HUES64 (cell line): ENCODE data around the gene S1PR1.
"Not testable (repeated sequence)": the region's sequence is repeated elsewhere in the genome, so short reads cannot be mapped to it uniquely, and the experiment has no call there.

Experiments
- H3K27ac ChIP-seq: 2 replicates; pipeline ENCODE4 v1.7.0; 2013; ENCODE audit warnings: low read depth, low read length, inconsistent platforms
- H3K27me3 ChIP-seq: 2 replicates; pipeline ENCODE4 v1.6.1; 2013; ENCODE audit warnings: mild to moderate bottlenecking, low read length; ENCODE audit not compliant: insufficient read depth
- H3K36me3 ChIP-seq: 2 replicates; pipeline ENCODE4 v1.6.1; 2013; ENCODE audit warnings: mild to moderate bottlenecking, low read length; ENCODE audit not compliant: insufficient read depth
- H3K4me1 ChIP-seq: 2 replicates; pipeline ENCODE4 v1.6.1; 2013; ENCODE audit warnings: mild to moderate bottlenecking, low read length, moderate library complexity; ENCODE audit not compliant: insufficient read depth
- H3K4me3 ChIP-seq: 2 replicates; pipeline ENCODE4 v1.5.1; 2013; ENCODE audit warnings: mild to moderate bottlenecking, low read length, moderate library complexity
- H3K9ac ChIP-seq: 2 replicates; pipeline ENCODE4 v1.6.1; 2013; ENCODE audit warnings: mild to moderate bottlenecking, low read depth, low read length
- H3K9me3 ChIP-seq: 2 replicates; pipeline ENCODE4 v1.6.1; 2013; ENCODE audit warnings: low read depth, low read length; ENCODE audit not compliant: insufficient read depth
- WGBS: fragments of 150-250, 120-280 bp; methylation state at CpG from one replicate; pipeline ENCODE4 v1.1.7; 2013; ENCODE audit warnings: missing lambda C conversion rate; 5-methylcytosine and 5-hydroxymethylcytosine counted together

S1PR1 gene

GRCh38 chr1:101200513-101200912 lies 36.3 kb upstream of the S1PR1 start:
- Histone ChIP-seq H3K27ac (no peak overlapping the region), H3K27me3 (no peaks in the 10 kb centered on the region), H3K4me1 (no peaks in the 10 kb centered on the region), H3K4me3 (no peak overlapping the region), H3K36me3 (no peaks in the 10 kb centered on the region), H3K9ac (no peak overlapping the region), H3K9me3 (no peaks in the 10 kb centered on the region)
- WGBS = 65% methylated on average over 2 of the region's 2 CpGs

- no peaks in the 10 kb centered on the region for H3K4me1 ChIP-seq
- H3K36me3 ChIP-seq = no peaks in the 10 kb centered on the region
- no peak overlapping the region for H3K9ac ChIP-seq
- H3K9me3 ChIP-seq = no peaks in the 10 kb centered on the region
- WGBS = 92% methylated on average over 6 of the region's 6 CpGs
- H3K27ac ChIP-seq = no peak overlapping the region
- H3K27me3 ChIP-seq = no peaks in the 10 kb centered on the region
- no peak overlapping the region for H3K4me3 ChIP-seq
Measured at GRCh38 chr1:101203820-101204540, 32.8 kb upstream of the S1PR1 start.

GRCh38 chr1:101205457-101205856 lies 31.4 kb upstream of the S1PR1 start:
- Histone ChIP-seq H3K9ac (no peak overlapping the region), H3K36me3 (no peaks in the 10 kb centered on the region), H3K27ac (no peak overlapping the region), H3K27me3 (no peaks in the 10 kb centered on the region), H3K4me1 (no peaks in the 10 kb centered on the region), H3K4me3 (no peak overlapping the region), H3K9me3 (no peaks in the 10 kb centered on the region)

- H3K4me3 ChIP-seq, H3K27me3 ChIP-seq, H3K27ac ChIP-seq, H3K36me3 ChIP-seq, H3K4me1 ChIP-seq, H3K9me3 ChIP-seq, H3K9ac ChIP-seq: not testable (repeated sequence)
- WGBS = 96% methylated on average over 3 of the region's 4 CpGs
Measured at GRCh38 chr1:101206139-101206538, 30.7 kb upstream of the S1PR1 start.

GRCh38 chr1:101207271-101207670 lies 29.5 kb upstream of the S1PR1 start:
- WGBS = 98% methylated on average over 8 of the region's 9 CpGs
- not testable (repeated sequence) for H3K27me3 ChIP-seq, H3K36me3 ChIP-seq, H3K4me1 ChIP-seq, H3K9me3 ChIP-seq, H3K4me3 ChIP-seq, H3K9ac ChIP-seq, H3K27ac ChIP-seq

GRCh38 chr1:101207891-101208290 lies 28.9 kb upstream of the S1PR1 start:
- Histone ChIP-seq H3K9me3 (no peaks in the 10 kb centered on the region), H3K27me3 (no peaks in the 10 kb centered on the region), H3K4me1 (no peaks in the 10 kb centered on the region), H3K9ac (no peak overlapping the region), H3K4me3 (no peak overlapping the region), H3K36me3 (no peaks in the 10 kb centered on the region), H3K27ac (no peak overlapping the region)
- whole genome bisulfite sequencing = 95% methylated on average over 2 of the region's 2 CpGs

GRCh38 chr1:101215363-101216011 lies 21.3 kb upstream of the S1PR1 start:
- WGBS = 99% methylated on average over 6 of the region's 6 CpGs
- no peak overlapping the region for H3K9ac ChIP-seq

GRCh38 chr1:101216623-101217022 lies 20.2 kb upstream of the S1PR1 start:
- H3K36me3 ChIP-seq = no peaks in the 10 kb centered on the region
- WGBS = 81% methylated on average over 2 of the region's 2 CpGs
- H3K27ac ChIP-seq = no peak overlapping the region

More at GRCh38 chr1:101215363-101216011, 21.3 kb upstream of the S1PR1 start:
- no peak overlapping the region for H3K27ac ChIP-seq
- H3K4me1 ChIP-seq = peaks cover 9% of the 10 kb centered on the region; the same call in 1 of the 2 replicates
- H3K4me3 ChIP-seq = no peak overlapping the region
- no peaks in the 10 kb centered on the region for H3K36me3 ChIP-seq
- no peaks in the 10 kb centered on the region for H3K9me3 ChIP-seq
- H3K27me3 ChIP-seq = no peaks in the 10 kb centered on the region

GRCh38 chr1:101217148-101217547 lies 19.7 kb upstream of the S1PR1 start:
- Histone ChIP-seq H3K9ac (no peak overlapping the region), H3K36me3 (no peaks in the 10 kb centered on the region), H3K27ac (no peak overlapping the region), H3K4me3 (no peak overlapping the region), H3K27me3 (no peaks in the 10 kb centered on the region), H3K9me3 (no peaks in the 10 kb centered on the region), H3K4me1 (peaks cover 9% of the 10 kb centered on the region; the same call in 1 of the 2 replicates)
- 91% methylated on average over 3 of the region's 3 CpGs for WGBS

More at GRCh38 chr1:101216623-101217022, 20.2 kb upstream of the S1PR1 start:
- Histone ChIP-seq H3K4me3 (no peak overlapping the region), H3K9ac (no peak overlapping the region), H3K9me3 (no peaks in the 10 kb centered on the region), H3K4me1 (peaks cover 9% of the 10 kb centered on the region; the same call in 1 of the 2 replicates), H3K27me3 (no peaks in the 10 kb centered on the region)

GRCh38 chr1:101218968-101219367 lies 17.9 kb upstream of the S1PR1 start:
- H3K4me3 ChIP-seq = not testable (repeated sequence)

GRCh38 chr1:101219924-101220870 lies 16.6 kb upstream of the S1PR1 start:
- no peak overlapping the region for H3K9ac ChIP-seq
- no peak overlapping the region for H3K27ac ChIP-seq
- no peak overlapping the region for H3K4me3 ChIP-seq
- 93% methylated on average over 11 of the region's 11 CpGs for WGBS
- H3K27me3 ChIP-seq = no peaks in the 10 kb centered on the region
- H3K4me1 ChIP-seq = peaks cover 9% of the 10 kb centered on the region; the same call in 1 of the 2 replicates
- no peaks in the 10 kb centered on the region for H3K9me3 ChIP-seq
- H3K36me3 ChIP-seq = no peaks in the 10 kb centered on the region

More at GRCh38 chr1:101218968-101219367, 17.9 kb upstream of the S1PR1 start:
- not testable (repeated sequence) for H3K9me3 ChIP-seq, H3K27me3 ChIP-seq, H3K27ac ChIP-seq, H3K36me3 ChIP-seq, H3K4me1 ChIP-seq, H3K9ac ChIP-seq
- WGBS = 96% methylated on average over 6 of the region's 6 CpGs
